Neural progenitor cell (in vitro differentiated cells): ENCODE data around the gene SLF2. TPM values are rescaled to one million over a fixed set of nuclear protein-coding genes. Genes with fewer than 3 reads are reported as not detected.

ENCODE experiments used
- DNase-seq: peaks from one replicate; pipeline ENCODE4 v3.0.0-alpha.2; 2016; ENCODE audit warnings: low spot score
- H2AFZ ChIP-seq: fragments of 200-600 bp; sonication (generic); replicated peaks from 2 replicates; pipeline ENCODE4 v1.6.1; 2016; ENCODE audit warnings: antibody characterized with exemption
- H3F3A ChIP-seq: fragments of 200-600 bp; sonication (generic); 2 replicates; pipeline ENCODE4 v1.6.1; 2016; ENCODE audit warnings: antibody characterized with exemption, low read depth
- H3K27ac ChIP-seq: fragments of 200-600 bp; sonication (generic); 2 replicates; pipeline ENCODE4 v1.5.1; 2016; ENCODE audit warnings: mild to moderate bottlenecking
- H3K27me3 ChIP-seq: fragments of 200-600 bp; sonication (generic); 2 replicates; pipeline ENCODE4 v1.6.1; 2016; ENCODE audit warnings: mild to moderate bottlenecking, moderate library complexity
- H3K36me3 ChIP-seq: fragments of 200-600 bp; sonication (generic); 2 replicates; pipeline ENCODE4 v1.5.1; 2016
- H3K4me1 ChIP-seq: fragments of 200-600 bp; sonication (generic); 2 replicates; pipeline ENCODE4 v1.6.1; 2016; ENCODE audit warnings: mixed run types
- H3K4me2 ChIP-seq: fragments of 200-600 bp; sonication (generic); 2 replicates; pipeline ENCODE4 v1.6.1; 2016
- H3K4me3 ChIP-seq: fragments of 200-600 bp; sonication (generic); 2 replicates; pipeline ENCODE4 v1.5.1; 2016
- H3K79me2 ChIP-seq: fragments of 200-600 bp; sonication (generic); 2 replicates; pipeline ENCODE4 v1.6.1; 2016; ENCODE audit warnings: low read depth
- H3K9ac ChIP-seq: fragments of 200-600 bp; sonication (generic); 2 replicates; pipeline ENCODE4 v1.6.1; 2016
- H3K9me3 ChIP-seq: fragments of 200-600 bp; sonication (generic); 2 replicates; pipeline ENCODE4 v1.5.1; 2016; ENCODE audit warnings: low read depth
- H4K20me1 ChIP-seq: fragments of 200-600 bp; sonication (generic); 2 replicates; pipeline ENCODE4 v1.6.1; 2016; ENCODE audit warnings: low read depth
- H3K27ac Mint-ChIP-seq: 3 replicates; pipeline ENCODE4 v1.8.0; 2021; ENCODE audit warnings: mixed read lengths
- H3K27me3 Mint-ChIP-seq: 2 replicates; pipeline ENCODE4 v1.8.0; 2022; ENCODE audit warnings: low read depth, mild to moderate bottlenecking, inconsistent platforms, moderate library complexity, mixed read lengths; ENCODE audit not compliant: insufficient read depth
- H3K36me3 Mint-ChIP-seq: 3 replicates; pipeline ENCODE4 v1.8.0; 2021; ENCODE audit warnings: mixed read lengths
- H3K4me1 Mint-ChIP-seq: 3 replicates; pipeline ENCODE4 v1.8.0; 2021; ENCODE audit warnings: mixed read lengths
- H3K4me3 Mint-ChIP-seq: 3 replicates; pipeline ENCODE4 v1.8.0; 2021; ENCODE audit warnings: mild to moderate bottlenecking, moderate library complexity, mixed read lengths
- H3K9me3 Mint-ChIP-seq: 3 replicates; pipeline ENCODE4 v1.8.0; 2020; ENCODE audit warnings: mixed read lengths
- EZH2 ChIP-seq: fragments of 200-600 bp; sonication (generic); IDR thresholded peaks from 2 replicates; pipeline ENCODE4 v1.6.1; 2017; ENCODE audit warnings: antibody characterized with exemption, mild to moderate bottlenecking, moderate library complexity
- EZH2phosphoT487 ChIP-seq: fragments of 200-600 bp; sonication (generic); IDR thresholded peaks from 2 replicates; pipeline ENCODE4 v1.6.1; 2017; ENCODE audit warnings: antibody characterized with exemption
- total RNA-seq: library from RNA; depleted of rRNA; stranded (reverse); fragments of >200 nt; gene quantifications from 2 replicates; pipeline ENCODE4 v1.2.3, GENCODE V29; 2015; ENCODE audit warnings: low replicate concordance
- TF ChIP-seq, protein P1 (sequence below): fragments of 200-600 bp; sonication (generic); IDR thresholded peaks from 2 replicates; pipeline ENCODE4 v1.5.1; 2017; ENCODE audit warnings: antibody characterized with exemption, mild to moderate bottlenecking

SLF2 gene
- total RNA-seq, 1 donor from 2014 or later = 19.5 TPM

DNA sequence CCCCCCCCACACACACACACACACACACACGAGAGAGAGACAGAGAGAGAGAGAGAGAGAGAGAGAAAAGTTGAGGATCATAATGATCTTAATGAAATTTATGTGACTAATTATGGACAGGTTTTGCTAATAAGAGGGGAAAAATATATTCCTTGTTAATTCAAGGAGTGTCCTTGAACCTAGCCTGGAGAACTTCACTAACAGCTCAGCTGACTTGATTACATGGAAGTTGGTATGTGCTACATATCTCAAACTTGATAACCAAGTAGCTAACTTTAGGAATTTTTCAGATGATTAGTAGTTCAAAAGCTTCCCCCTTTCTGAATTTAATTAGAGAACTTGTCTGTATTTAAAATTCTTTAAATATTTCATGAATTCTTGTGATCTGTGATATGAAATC is 15.3 kb downstream of the SLF2 start:
- no peak overlapping the region for H3K27ac ChIP-seq
- Mint-ChIP-seq H3K27me3 (no peaks in the 10 kb centered on the region), H3K9me3 (no peaks in the 10 kb centered on the region), H3K27ac (no peak overlapping the region), H3K4me1 (no peaks in the 10 kb centered on the region), H3K4me3 (no peak overlapping the region), H3K36me3 (peaks cover 29% of the 10 kb centered on the region)
- no peak overlapping the region for H3K4me3 ChIP-seq
- no peak for TF ChIP-seq EZH2phosphoT487
- TF ChIP-seq, protein P1, sequence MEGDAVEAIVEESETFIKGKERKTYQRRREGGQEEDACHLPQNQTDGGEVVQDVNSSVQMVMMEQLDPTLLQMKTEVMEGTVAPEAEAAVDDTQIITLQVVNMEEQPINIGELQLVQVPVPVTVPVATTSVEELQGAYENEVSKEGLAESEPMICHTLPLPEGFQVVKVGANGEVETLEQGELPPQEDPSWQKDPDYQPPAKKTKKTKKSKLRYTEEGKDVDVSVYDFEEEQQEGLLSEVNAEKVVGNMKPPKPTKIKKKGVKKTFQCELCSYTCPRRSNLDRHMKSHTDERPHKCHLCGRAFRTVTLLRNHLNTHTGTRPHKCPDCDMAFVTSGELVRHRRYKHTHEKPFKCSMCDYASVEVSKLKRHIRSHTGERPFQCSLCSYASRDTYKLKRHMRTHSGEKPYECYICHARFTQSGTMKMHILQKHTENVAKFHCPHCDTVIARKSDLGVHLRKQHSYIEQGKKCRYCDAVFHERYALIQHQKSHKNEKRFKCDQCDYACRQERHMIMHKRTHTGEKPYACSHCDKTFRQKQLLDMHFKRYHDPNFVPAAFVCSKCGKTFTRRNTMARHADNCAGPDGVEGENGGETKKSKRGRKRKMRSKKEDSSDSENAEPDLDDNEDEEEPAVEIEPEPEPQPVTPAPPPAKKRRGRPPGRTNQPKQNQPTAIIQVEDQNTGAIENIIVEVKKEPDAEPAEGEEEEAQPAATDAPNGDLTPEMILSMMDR = no peak
- no peak for TF ChIP-seq EZH2
- no peak overlapping the region for H2AFZ ChIP-seq
- no peaks in the 10 kb centered on the region for H3K79me2 ChIP-seq
- H3K9ac ChIP-seq = no peak overlapping the region
- peaks cover 12% of the 10 kb centered on the region for H3F3A ChIP-seq
- no peak overlapping the region for H3K4me2 ChIP-seq
- no peaks in the 10 kb centered on the region for H3K9me3 ChIP-seq
- DNase-seq = no peak
- H3K27me3 ChIP-seq = no peaks in the 10 kb centered on the region
- no peaks in the 10 kb centered on the region for H3K4me1 ChIP-seq
- peaks cover 4% of the 10 kb centered on the region for H4K20me1 ChIP-seq
- peaks cover 21% of the 10 kb centered on the region for H3K36me3 ChIP-seq

DNA sequence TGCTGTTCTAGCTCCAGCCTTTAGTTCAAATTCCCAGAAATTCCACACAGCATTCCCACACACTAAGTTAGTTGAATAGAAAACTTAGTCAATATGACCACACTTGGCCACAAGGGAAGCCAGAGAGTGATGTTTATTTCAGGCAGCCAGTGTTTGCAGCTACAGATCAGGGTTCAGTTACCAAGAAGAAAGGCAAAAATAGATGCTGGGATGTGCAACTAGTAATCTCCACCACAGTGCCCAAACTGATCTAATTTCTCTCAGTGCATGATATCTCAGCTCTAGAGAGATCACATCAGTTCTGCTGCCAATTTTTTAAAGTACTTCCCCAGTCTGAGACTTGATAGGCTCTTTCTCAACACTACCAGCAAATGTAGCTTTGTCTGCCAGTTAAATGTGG is 17.6 kb downstream of the SLF2 start:
- Mint-ChIP-seq H3K4me3 (no peak overlapping the region), H3K9me3 (no peaks in the 10 kb centered on the region), H3K4me1 (no peaks in the 10 kb centered on the region), H3K27ac (no peak overlapping the region), H3K36me3 (peaks cover 29% of the 10 kb centered on the region), H3K27me3 (no peaks in the 10 kb centered on the region)
- no peak for DNase-seq
- Histone ChIP-seq H3F3A (peaks cover 7% of the 10 kb centered on the region), H3K9ac (no peak overlapping the region), H3K36me3 (peaks cover 22% of the 10 kb centered on the region), H3K4me2 (no peak overlapping the region), H3K9me3 (no peaks in the 10 kb centered on the region), H3K27ac (no peak overlapping the region), H3K4me3 (no peak overlapping the region), H3K27me3 (no peaks in the 10 kb centered on the region), H4K20me1 (no peaks in the 10 kb centered on the region), H3K79me2 (no peaks in the 10 kb centered on the region), H3K4me1 (no peaks in the 10 kb centered on the region), H2AFZ (no peak overlapping the region)
- no peak for TF ChIP-seq EZH2
- TF ChIP-seq, protein P1 = peak; percentile 9

DNA sequence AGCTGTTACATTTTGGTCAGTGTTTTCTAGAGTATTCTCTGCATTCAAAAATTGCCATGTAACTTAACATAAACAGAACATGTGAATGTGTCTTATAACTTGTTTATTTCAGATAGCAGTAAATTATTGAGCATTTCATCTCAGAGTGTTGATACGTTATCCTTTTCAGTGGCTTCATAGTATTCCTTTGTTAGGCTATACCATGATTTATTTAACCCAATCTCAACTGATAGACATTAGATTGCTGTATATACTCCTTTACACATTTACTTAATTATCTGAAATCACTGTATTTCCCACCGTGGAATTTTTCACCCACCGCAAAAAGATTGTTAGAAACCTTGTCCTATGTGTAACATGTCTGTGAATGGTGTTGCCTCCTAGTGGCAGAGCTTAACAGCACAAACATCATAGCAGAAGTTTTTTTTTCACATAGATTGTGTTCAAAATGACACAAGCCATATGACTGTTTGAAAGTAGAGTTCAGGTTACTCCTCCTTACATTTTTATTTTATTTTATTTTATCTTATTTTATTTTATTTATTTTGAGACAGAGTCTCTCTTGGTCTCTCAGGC is 21.4 kb downstream of the SLF2 start:
- no peaks in the 10 kb centered on the region for H3K9me3 ChIP-seq

More for the DNA sequence above, 21.4 kb downstream of the SLF2 start:
- H3K9ac ChIP-seq = no peak overlapping the region
- no peaks in the 10 kb centered on the region for H3K27me3 Mint-ChIP-seq
- peaks cover 30% of the 10 kb centered on the region for H3K36me3 Mint-ChIP-seq
- H3K27ac ChIP-seq = no peak overlapping the region
- no peaks in the 10 kb centered on the region for H3K79me2 ChIP-seq
- DNase-seq = no peak
- no peak overlapping the region for H3K27ac Mint-ChIP-seq
- H2AFZ ChIP-seq = no peak overlapping the region
- H3F3A ChIP-seq = peaks cover 7% of the 10 kb centered on the region
- no peaks in the 10 kb centered on the region for H3K9me3 Mint-ChIP-seq
- no peak overlapping the region for H3K4me3 ChIP-seq
- H4K20me1 ChIP-seq = no peaks in the 10 kb centered on the region
- peaks cover 19% of the 10 kb centered on the region for H3K36me3 ChIP-seq
- H3K4me2 ChIP-seq = no peak overlapping the region
- no peak overlapping the region for H3K4me3 Mint-ChIP-seq
- H3K4me1 Mint-ChIP-seq = no peaks in the 10 kb centered on the region
- H3K27me3 ChIP-seq = no peaks in the 10 kb centered on the region
- TF ChIP-seq EZH2phosphoT487 = no peak
- TF ChIP-seq, protein P1 = peak; percentile 54
- no peaks in the 10 kb centered on the region for H3K4me1 ChIP-seq
